Measurements from ENCODE around the gene MRPL37.

The MRPL37 gene

DNA sequence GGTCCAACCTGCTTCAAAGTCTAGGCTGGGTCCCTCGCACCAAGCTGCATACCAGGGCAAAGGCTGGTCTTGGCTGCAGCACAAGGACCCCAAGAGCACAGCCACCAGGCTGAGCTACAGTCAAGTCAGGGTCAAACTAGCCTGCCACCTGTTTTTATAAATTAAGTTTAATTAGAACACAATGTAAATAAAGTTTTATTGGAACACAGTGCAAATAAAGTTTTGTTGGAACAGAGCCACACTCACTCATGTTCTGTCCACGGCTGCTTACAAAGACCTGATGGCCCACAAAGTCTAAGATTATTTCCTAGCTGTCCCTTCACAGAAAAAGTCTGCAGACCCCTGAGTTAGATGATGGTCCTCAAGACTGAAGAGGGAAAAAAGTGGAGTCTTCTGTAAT, 66.2 kb downstream of the MRPL37 start:
- DNase-seq: no peak

DNA sequence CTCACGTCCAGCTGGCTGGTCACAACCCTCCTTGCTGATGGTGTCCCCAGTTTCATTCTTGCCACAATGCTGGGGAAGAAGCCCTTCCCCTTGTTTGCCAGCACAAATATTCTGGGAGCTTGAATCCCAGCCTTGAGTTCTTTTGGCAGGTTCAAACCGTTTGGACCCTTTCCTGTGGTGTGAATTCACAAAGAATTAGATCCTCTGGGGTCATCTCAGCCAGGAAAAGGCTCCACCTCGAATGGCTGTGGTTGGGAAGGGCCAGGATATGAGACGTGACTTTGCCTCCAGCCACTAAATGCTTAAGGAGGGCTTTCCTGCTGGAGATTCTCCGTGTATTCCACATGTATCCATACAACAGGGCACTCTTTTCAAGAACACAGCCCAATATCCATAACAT, 66.9 kb downstream of the MRPL37 start:
- no peak for DNase-seq

All from T-helper 9 cell (primary cell).